ENCODE results near the gene PKHD1.

The PKHD1 gene

DNA sequence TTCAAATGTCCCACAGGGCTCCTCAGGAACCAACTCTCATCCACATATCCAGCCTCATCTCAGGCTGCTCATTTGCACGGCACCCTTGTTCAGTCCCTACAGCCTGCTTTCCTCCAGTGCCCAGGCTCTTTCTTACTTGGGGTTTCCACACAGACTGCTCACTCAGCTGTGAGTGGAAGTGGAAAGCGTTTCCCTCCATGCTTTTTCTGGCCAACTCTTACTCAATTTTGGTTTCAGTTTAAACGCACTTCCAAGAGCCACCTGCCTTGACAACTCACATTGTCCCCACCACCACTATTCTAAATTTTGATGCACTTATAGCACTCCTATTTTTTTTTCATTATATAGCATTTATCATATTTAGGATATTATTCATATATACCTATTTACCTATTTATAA, 367.1 kb downstream of the PKHD1 start:
- no peak for TF ChIP-seq SUZ12 (IDR thresholded peaks at IDR 0.05)
- TF ChIP-seq SP1 (IDR thresholded peaks at IDR 0.05): no peak
- TF ChIP-seq HDGF (IDR thresholded peaks at IDR 0.05; ENCODE audit: borderline replicate concordance): no peak
- no peak for TF ChIP-seq LEF1 (IDR thresholded peaks at IDR 0.05; ENCODE audit: borderline replicate concordance)
- TF ChIP-seq CTBP1 (IDR thresholded peaks at IDR 0.05; ENCODE audit: borderline replicate concordance): no peak
- TF ChIP-seq TARDBP (IDR thresholded peaks at IDR 0.05): no peak
- TF ChIP-seq ZNF384 (IDR thresholded peaks at IDR 0.05): no peak
- no peak for TF ChIP-seq ELF4 (IDR thresholded peaks at IDR 0.05)
- no peak for TF ChIP-seq L3MBTL2 (conservative IDR thresholded peaks at IDR 0.05)
- TF ChIP-seq FOXK2 (IDR thresholded peaks at IDR 0.05): no peak
- TF ChIP-seq, protein P1, sequence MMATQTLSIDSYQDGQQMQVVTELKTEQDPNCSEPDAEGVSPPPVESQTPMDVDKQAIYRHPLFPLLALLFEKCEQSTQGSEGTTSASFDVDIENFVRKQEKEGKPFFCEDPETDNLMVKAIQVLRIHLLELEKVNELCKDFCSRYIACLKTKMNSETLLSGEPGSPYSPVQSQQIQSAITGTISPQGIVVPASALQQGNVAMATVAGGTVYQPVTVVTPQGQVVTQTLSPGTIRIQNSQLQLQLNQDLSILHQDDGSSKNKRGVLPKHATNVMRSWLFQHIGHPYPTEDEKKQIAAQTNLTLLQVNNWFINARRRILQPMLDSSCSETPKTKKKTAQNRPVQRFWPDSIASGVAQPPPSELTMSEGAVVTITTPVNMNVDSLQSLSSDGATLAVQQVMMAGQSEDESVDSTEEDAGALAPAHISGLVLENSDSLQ (IDR thresholded peaks at IDR 0.05): no peak
- TF ChIP-seq BHLHE40 (IDR thresholded peaks at IDR 0.05; ENCODE audit: borderline replicate concordance): no peak
- no peak for TF ChIP-seq FOXM1 (IDR thresholded peaks at IDR 0.05; ENCODE audit: borderline replicate concordance)
- no peak for DNase-seq (ENCODE audit: extremely low spot score)
- ChIA-PET POLR2A (no interaction called here), CTCF (no interaction called here)

DNA sequence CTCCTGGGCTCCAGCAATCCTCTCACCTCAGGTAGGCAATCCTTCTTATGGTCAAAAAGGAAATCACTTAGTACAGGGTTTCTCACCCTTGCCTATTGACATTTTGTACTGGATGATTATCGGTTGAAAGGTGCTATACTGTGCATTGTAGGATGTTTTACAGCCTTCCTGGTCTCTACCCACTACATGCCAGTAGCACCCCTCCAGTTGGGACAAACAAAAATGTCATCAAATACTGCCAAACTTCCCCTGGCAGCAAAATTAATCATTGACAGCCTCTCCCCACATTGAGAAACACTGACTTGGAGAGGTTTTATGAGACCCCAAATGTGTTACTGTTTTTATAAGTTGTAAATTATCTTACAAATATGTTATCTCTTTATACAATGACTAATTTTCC, 368.1 kb downstream of the PKHD1 start:
- ChIA-PET CTCF (no interaction called here), POLR2A (no interaction called here)
- DNase-seq (ENCODE audit: extremely low spot score): no peak
- TF ChIP-seq LEF1 (IDR thresholded peaks at IDR 0.05; ENCODE audit: borderline replicate concordance): no peak
- TF ChIP-seq ELF4 (IDR thresholded peaks at IDR 0.05): no peak
- TF ChIP-seq SUZ12 (IDR thresholded peaks at IDR 0.05): no peak
- no peak for TF ChIP-seq SP1 (IDR thresholded peaks at IDR 0.05)
- no peak for TF ChIP-seq TARDBP (IDR thresholded peaks at IDR 0.05)
- no peak for TF ChIP-seq FOXM1 (IDR thresholded peaks at IDR 0.05; ENCODE audit: borderline replicate concordance)
- no peak for TF ChIP-seq FOXK2 (IDR thresholded peaks at IDR 0.05)

DNA sequence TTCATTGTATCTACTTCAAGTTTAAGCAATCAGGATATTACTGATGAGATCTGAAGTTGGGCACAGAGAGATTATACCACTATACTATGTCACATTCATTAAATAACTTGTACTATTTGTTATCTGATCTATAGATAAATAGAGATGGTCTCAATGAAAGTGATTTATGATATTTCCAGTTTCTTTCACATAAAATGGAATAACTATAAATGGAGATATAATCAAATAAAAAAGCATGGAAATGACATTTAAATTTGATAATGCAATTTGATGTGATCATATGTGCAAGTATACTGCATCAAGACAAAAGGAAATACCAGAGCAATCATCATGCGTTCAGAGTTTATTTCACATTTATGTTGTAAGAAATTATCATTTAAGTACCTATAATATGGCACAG, 368.9 kb downstream of the PKHD1 start:
- ChIA-PET POLR2A (no interaction called here), CTCF (no interaction called here)
- no peak for DNase-seq (ENCODE audit: extremely low spot score)
- no peak for TF ChIP-seq ARNT (IDR thresholded peaks at IDR 0.05)
- no peak for TF ChIP-seq BHLHE40 (IDR thresholded peaks at IDR 0.05; ENCODE audit: borderline replicate concordance)
- no peak for TF ChIP-seq CTBP1 (IDR thresholded peaks at IDR 0.05; ENCODE audit: borderline replicate concordance)
- TF ChIP-seq HDGF (IDR thresholded peaks at IDR 0.05; ENCODE audit: borderline replicate concordance): no peak

DNA sequence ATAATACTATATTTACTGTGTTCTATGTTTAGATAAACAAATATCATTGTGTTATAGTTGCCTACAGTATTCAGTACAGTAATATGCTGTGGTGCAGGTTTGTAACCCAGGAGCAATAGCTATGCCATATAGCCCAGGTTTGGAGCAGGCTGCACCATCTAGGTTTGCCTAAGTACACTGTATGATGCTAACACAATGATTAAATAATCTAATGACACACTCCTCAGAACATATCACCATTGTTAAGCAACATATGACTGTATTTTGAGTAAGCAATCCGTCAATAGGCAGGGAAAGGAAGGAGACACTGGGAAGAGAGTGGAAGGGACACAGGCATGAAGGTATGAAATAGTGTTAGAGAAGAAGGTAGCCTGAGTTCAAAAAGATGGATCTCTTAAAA, 369.9 kb downstream of the PKHD1 start:
- no peak for DNase-seq (ENCODE audit: extremely low spot score)
- CTCF ChIA-PET: no interaction called here
- POLR2A ChIA-PET: no interaction called here
- no peak for TF ChIP-seq FOXA1 (IDR thresholded peaks at IDR 0.05)
- no peak for TF ChIP-seq SP1 (IDR thresholded peaks at IDR 0.05)
- TF ChIP-seq L3MBTL2 (conservative IDR thresholded peaks at IDR 0.05): no peak
- no peak for TF ChIP-seq CTBP1 (IDR thresholded peaks at IDR 0.05; ENCODE audit: borderline replicate concordance)
- TF ChIP-seq ARNT (IDR thresholded peaks at IDR 0.05): no peak
- TF ChIP-seq LEF1 (IDR thresholded peaks at IDR 0.05; ENCODE audit: borderline replicate concordance): no peak
- no peak for TF ChIP-seq ELF4 (IDR thresholded peaks at IDR 0.05)
- no peak for TF ChIP-seq ZNF384 (IDR thresholded peaks at IDR 0.05)
- TF ChIP-seq BHLHE40 (IDR thresholded peaks at IDR 0.05; ENCODE audit: borderline replicate concordance): no peak
- TF ChIP-seq TARDBP (IDR thresholded peaks at IDR 0.05): no peak
- TF ChIP-seq SUZ12 (IDR thresholded peaks at IDR 0.05): no peak
- TF ChIP-seq HDGF (IDR thresholded peaks at IDR 0.05; ENCODE audit: borderline replicate concordance): no peak
- TF ChIP-seq NFRKB (IDR thresholded peaks at IDR 0.05): no peak

DNA sequence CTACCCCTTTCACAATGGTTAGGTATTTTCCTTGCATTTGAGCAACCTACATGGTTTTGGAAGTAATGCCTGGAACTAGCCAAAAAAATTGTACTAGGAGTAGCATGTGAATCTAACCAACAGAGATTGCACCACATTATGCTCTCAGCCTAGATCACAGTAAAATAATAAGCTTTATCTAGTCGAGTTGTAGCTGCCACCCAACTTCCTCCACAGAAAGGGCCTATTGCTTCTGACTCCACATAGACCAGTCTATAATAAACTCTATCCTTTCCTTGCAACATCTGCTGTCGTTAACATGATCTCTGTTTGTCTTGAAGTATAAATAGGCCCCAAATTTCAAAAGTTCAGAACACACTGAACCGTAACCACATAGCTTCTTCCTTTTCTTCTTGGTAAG, 375.5 kb downstream of the PKHD1 start:
- POLR2A ChIA-PET: no interaction called here
- CTCF ChIA-PET: no interaction called here
- DNase-seq (ENCODE audit: extremely low spot score): no peak
- TF ChIP-seq ELF4 (IDR thresholded peaks at IDR 0.05) (no peak), NFRKB (IDR thresholded peaks at IDR 0.05) (no peak), L3MBTL2 (conservative IDR thresholded peaks at IDR 0.05) (no peak), ARNT (IDR thresholded peaks at IDR 0.05) (no peak)

DNA sequence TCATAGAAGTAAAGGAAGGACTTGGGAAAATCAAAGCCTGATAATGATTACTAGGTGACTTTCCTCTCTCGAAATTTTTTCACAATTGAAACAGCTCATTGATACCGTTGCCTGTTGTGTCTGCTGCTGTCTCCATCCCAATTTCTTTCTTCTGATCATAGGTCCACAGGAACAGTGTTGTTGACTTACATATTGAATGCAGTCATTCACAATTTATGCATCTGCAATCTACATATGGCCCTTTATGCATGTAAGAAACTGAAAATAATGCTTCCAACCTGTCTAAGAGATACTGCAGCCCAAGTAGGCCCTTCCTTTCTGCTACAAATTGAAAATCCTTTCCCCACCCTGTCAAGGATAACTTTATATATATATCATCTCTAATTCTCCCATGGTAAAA, 381.3 kb downstream of the PKHD1 start:
- no peak for DNase-seq (ENCODE audit: extremely low spot score)
- TF ChIP-seq, protein P1 (IDR thresholded peaks at IDR 0.05): no peak
- TF ChIP-seq BHLHE40 (IDR thresholded peaks at IDR 0.05; ENCODE audit: borderline replicate concordance) (no peak), ELF4 (IDR thresholded peaks at IDR 0.05) (no peak), LEF1 (IDR thresholded peaks at IDR 0.05; ENCODE audit: borderline replicate concordance) (no peak), TARDBP (IDR thresholded peaks at IDR 0.05) (no peak), SUZ12 (IDR thresholded peaks at IDR 0.05) (no peak), CTBP1 (IDR thresholded peaks at IDR 0.05; ENCODE audit: borderline replicate concordance) (no peak), FOXK2 (IDR thresholded peaks at IDR 0.05) (no peak), SP1 (IDR thresholded peaks at IDR 0.05) (no peak), FOXA1 (IDR thresholded peaks at IDR 0.05) (no peak), L3MBTL2 (conservative IDR thresholded peaks at IDR 0.05) (no peak), NFRKB (IDR thresholded peaks at IDR 0.05) (no peak), HDGF (IDR thresholded peaks at IDR 0.05; ENCODE audit: borderline replicate concordance) (no peak), ZNF384 (IDR thresholded peaks at IDR 0.05) (no peak), FOXM1 (IDR thresholded peaks at IDR 0.05; ENCODE audit: borderline replicate concordance) (no peak), ARNT (IDR thresholded peaks at IDR 0.05) (no peak)
- ChIA-PET CTCF (interaction anchor here (0.6 kb wide), 1 partner anchor 74 kb away, joined by 3 read pairs; no protein-coding TSS in a partner anchor), POLR2A (no interaction called here)

DNA sequence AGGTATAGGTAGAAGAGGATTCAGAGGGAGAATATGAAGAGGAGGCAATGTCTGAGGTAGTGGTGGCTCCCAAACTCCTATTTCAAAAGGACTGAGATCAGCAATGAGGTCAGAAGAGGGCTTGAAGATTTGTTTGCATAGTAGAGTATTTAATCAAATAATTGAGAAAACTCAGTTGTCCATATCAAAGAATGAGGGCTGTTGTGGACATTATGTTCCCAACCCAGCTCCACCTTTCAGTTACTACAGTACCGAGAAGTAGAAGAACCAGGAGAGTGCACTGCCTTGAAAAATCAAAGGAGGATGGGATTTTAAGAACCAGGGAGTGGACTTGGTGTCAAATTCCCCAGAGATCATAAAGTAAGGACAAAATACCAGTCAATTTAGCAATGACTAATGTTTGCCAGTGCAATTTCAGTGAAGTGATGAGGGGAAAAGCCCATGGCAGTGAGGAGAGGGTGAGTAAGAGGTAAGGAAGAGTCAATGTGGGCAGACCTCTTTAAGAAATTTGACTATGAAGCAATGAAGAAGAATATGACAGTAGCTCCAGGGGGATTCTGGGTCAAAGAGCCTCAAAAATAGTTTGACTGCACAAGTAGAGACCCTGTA, 382.4 kb downstream of the PKHD1 start:
- ChIA-PET POLR2A (no interaction called here), CTCF (no interaction called here)
- TF ChIP-seq BHLHE40 (IDR thresholded peaks at IDR 0.05; ENCODE audit: borderline replicate concordance) (no peak), FOXA1 (IDR thresholded peaks at IDR 0.05) (no peak), CTBP1 (IDR thresholded peaks at IDR 0.05; ENCODE audit: borderline replicate concordance) (no peak), LEF1 (IDR thresholded peaks at IDR 0.05; ENCODE audit: borderline replicate concordance) (no peak), NFRKB (IDR thresholded peaks at IDR 0.05) (no peak), HDGF (IDR thresholded peaks at IDR 0.05; ENCODE audit: borderline replicate concordance) (no peak), TARDBP (IDR thresholded peaks at IDR 0.05) (no peak), ZNF384 (IDR thresholded peaks at IDR 0.05) (no peak), FOXM1 (IDR thresholded peaks at IDR 0.05; ENCODE audit: borderline replicate concordance) (no peak), ARNT (IDR thresholded peaks at IDR 0.05) (no peak), SP1 (IDR thresholded peaks at IDR 0.05) (no peak), SUZ12 (IDR thresholded peaks at IDR 0.05) (no peak), ELF4 (IDR thresholded peaks at IDR 0.05) (no peak)
- TF ChIP-seq, protein P1 (IDR thresholded peaks at IDR 0.05): no peak
- DNase-seq (ENCODE audit: extremely low spot score): no peak
